Embryonic facial prominence (tissue), 1 donor: ENCODE results near the gene CTDSPL.
A peak's percentile ranks its signal among the peaks of the same experiment; 100 is the strongest.

Experiments
- DNase-seq: peaks from one replicate; pipeline ENCODE4 v3.0.0-alpha.2; 2016; ENCODE audit errors: extremely low spot score

CTDSPL gene

GRCh38 chr3:37853691-37854413 lies 7.8 kb upstream of the CTDSPL start:
- DNase-seq: no peak

- DNase-seq: peak; percentile 37
Measured at GRCh38 chr3:37855363-37855970, 6.2 kb upstream of the CTDSPL start.

- DNase-seq: no peak
Measured at GRCh38 chr3:37856381-37856780, 5.3 kb upstream of the CTDSPL start.

- DNase-seq: no peak
Measured at GRCh38 chr3:37858742-37859141, 2.9 kb upstream of the CTDSPL start.

- DNase-seq: no peak
Measured at GRCh38 chr3:37859354-37859753, 2.3 kb upstream of the CTDSPL start.

- no peak for DNase-seq
Measured at GRCh38 chr3:37859908-37860199, 1.8 kb upstream of the CTDSPL start.

- no peak for DNase-seq
Measured at GRCh38 chr3:37862219-37862902, 681 bp downstream of the CTDSPL start.

GRCh38 chr3:37862903-37863815 lies 1.5 kb downstream of the CTDSPL start:
- DNase-seq: no peak

- DNase-seq: no peak
Measured at GRCh38 chr3:37863949-37864822, 2.5 kb downstream of the CTDSPL start.

GRCh38 chr3:37864904-37865303 lies 3.2 kb downstream of the CTDSPL start:
- DNase-seq: no peak

GRCh38 chr3:37867144-37867543 lies 5.5 kb downstream of the CTDSPL start:
- no peak for DNase-seq

GRCh38 chr3:37871858-37872257 lies 10.2 kb downstream of the CTDSPL start:
- DNase-seq: no peak

GRCh38 chr3:37872413-37873160 lies 10.9 kb downstream of the CTDSPL start:
- no peak for DNase-seq

GRCh38 chr3:37876279-37876678 lies 14.6 kb downstream of the CTDSPL start:
- no peak for DNase-seq

- DNase-seq: no peak
Measured at GRCh38 chr3:37882711-37883110, 21.0 kb downstream of the CTDSPL start.

GRCh38 chr3:37885814-37886213 lies 24.1 kb downstream of the CTDSPL start:
- DNase-seq: no peak

GRCh38 chr3:37886395-37886794 lies 24.7 kb downstream of the CTDSPL start:
- DNase-seq: no peak

- no peak for DNase-seq
Measured at GRCh38 chr3:37887062-37887461, 25.4 kb downstream of the CTDSPL start.

- DNase-seq: no peak
Measured at GRCh38 chr3:37887824-37888223, 26.1 kb downstream of the CTDSPL start.

- DNase-seq: no peak
Measured at GRCh38 chr3:37888421-37888820, 26.7 kb downstream of the CTDSPL start.
